Fibroblast of lung (primary cell): ENCODE results near the gene SPCS3. TPM values are rescaled to one million over a fixed set of nuclear protein-coding genes. Genes with fewer than 3 reads are reported as not detected.
A peak's percentile ranks its signal among the peaks of the same experiment; 100 is the strongest.

Experiments used
- DNase-seq, 2 donors: peaks; one replicate each; pipeline versions ENCODE4 v3.0.0 to v3.0.0-alpha.2; 2010; ENCODE audit warnings: low read depth in 2 of 2
- H2AFZ ChIP-seq: 2 replicates; pipeline ENCODE4 v1.5.1; 2012; ENCODE audit warnings: low read length, control low read depth, inconsistent platforms
- H3K27ac ChIP-seq: 2 replicates; pipeline ENCODE4 v1.5.1; 2011; ENCODE audit warnings: low read length, control low read depth; ENCODE audit not compliant: insufficient read depth
- H3K27me3 ChIP-seq: 2 replicates; pipeline ENCODE4 v1.5.1; 2011; ENCODE audit warnings: mild to moderate bottlenecking, low read length; ENCODE audit not compliant: control insufficient read depth, insufficient read depth
- H3K36me3 ChIP-seq: 2 replicates; pipeline ENCODE4 v1.5.1; 2011; ENCODE audit warnings: low read length; ENCODE audit not compliant: control insufficient read depth, insufficient read depth
- H3K4me1 ChIP-seq: 2 replicates; pipeline ENCODE4 v1.5.1; 2011; ENCODE audit warnings: low read length; ENCODE audit not compliant: control insufficient read depth, insufficient read depth; ENCODE audit errors: extremely low read depth
- H3K4me2 ChIP-seq: 2 replicates; pipeline ENCODE4 v1.5.1; 2011; ENCODE audit warnings: low read length, control low read depth; ENCODE audit not compliant: insufficient read depth; ENCODE audit errors: extremely low read depth
- H3K4me3 ChIP-seq, 4 experiments: fragments of 200-600 bp in 1 of 4; sonication (generic) in 1 of 4; replicated peaks in 1 of 4; 2 replicates each; pipeline ENCODE4 v1.5.1; 2011 to 2016; ENCODE audit warnings: low read length in 4 of 4, low read depth in 3 of 4, mild to moderate bottlenecking in 3 of 4, control low read depth in 2 of 4, inconsistent platforms in 1 of 4, mixed read lengths in 1 of 4; ENCODE audit not compliant: insufficient read depth in 1 of 4; ENCODE audit errors: control extremely low read depth in 1 of 4
- H3K79me2 ChIP-seq: 2 replicates; pipeline ENCODE4 v1.5.1; 2012; ENCODE audit warnings: mild to moderate bottlenecking, low read length, inconsistent platforms; ENCODE audit not compliant: control insufficient read depth, insufficient read depth
- H3K9ac ChIP-seq: 2 replicates; pipeline ENCODE4 v1.5.1; 2011; ENCODE audit warnings: mild to moderate bottlenecking, low read length, control low read depth; ENCODE audit not compliant: insufficient read depth
- H3K9me3 ChIP-seq: 2 replicates; pipeline ENCODE4 v1.5.1; 2012; ENCODE audit warnings: low read depth, low read length; ENCODE audit not compliant: control insufficient read depth, insufficient read depth
- H4K20me1 ChIP-seq: 2 replicates; pipeline ENCODE4 v1.5.1; 2011; ENCODE audit warnings: low read length; ENCODE audit not compliant: control insufficient read depth, insufficient read depth; ENCODE audit errors: extremely low read depth
- CTCF ChIP-seq, 2 donors: IDR thresholded peaks in 1 of 2; conservative IDR thresholded peaks in 1 of 2; 1 replicate in 1 of 2; 2 replicates in 1 of 2; pipeline ENCODE4 v1.5.1; 2011 to 2012; ENCODE audit warnings: low read length in 2 of 2, control low read depth in 1 of 2, inconsistent platforms in 1 of 2, low read depth in 1 of 2, mild to moderate bottlenecking in 1 of 2
- EZH2 ChIP-seq: IDR thresholded peaks from 2 replicates; pipeline ENCODE4 v1.5.1; 2012; ENCODE audit warnings: low read length, control low read depth, mild to moderate bottlenecking; ENCODE audit errors: missing control alignments
- polyA plus RNA-seq, 2 donors: library from polyadenylated mRNA; depleted of rRNA in 1 of 2; stranded (reverse) in 1 of 2; unstranded in 1 of 2; fragments of >200 nt; gene quantifications; 2 replicates each; pipeline ENCODE4 v1.2.1, GENCODE V29; 2011 to 2012; ENCODE audit warnings: missing spikeins in 1 of 2
- total RNA-seq: library from RNA; depleted of rRNA; stranded (reverse); fragments of >200 nt; gene quantifications from 2 replicates; pipeline ENCODE4 v1.2.1, GENCODE V29; 2014

The SPCS3 gene
- total and polyA plus RNA-seq, 2 donors (not counting 1 experiment from before 2014, with no cell fraction given), result 72.3 to 84.3 TPM

- H3K79me2 ChIP-seq, result no peaks in the 10 kb centered on the region
- H3K27me3 ChIP-seq, result no peaks in the 10 kb centered on the region
- no peaks in the 10 kb centered on the region for H3K36me3 ChIP-seq
- H3K9ac ChIP-seq, result no peak overlapping the region
- H2AFZ ChIP-seq, result no peak overlapping the region
- H3K4me2 ChIP-seq, result no peak overlapping the region
- H4K20me1 ChIP-seq, result no peaks in the 10 kb centered on the region
- H3K4me3 ChIP-seq, result no peak overlapping the region
- H3K4me1 ChIP-seq, result peaks cover 5% of the 10 kb centered on the region
- TF ChIP-seq CTCF (conservative IDR thresholded peaks at IDR 0.05 in 1 of 2, IDR thresholded peaks at IDR 0.05 in 1 of 2; ENCODE audit: low read depth in 1 of 2, low read length in 2 of 2) (no peak), EZH2 (no peak)
- no peak for DNase-seq
- H3K27ac ChIP-seq, result no peak overlapping the region
- no peaks in the 10 kb centered on the region for H3K9me3 ChIP-seq
These were observed 14.3 kb downstream of the SPCS3 start for GRCh38 chr4:176334066-176334465.

GRCh38 chr4:176335421-176335820, 15.7 kb downstream of the SPCS3 start:
- Histone ChIP-seq H4K20me1 (no peaks in the 10 kb centered on the region), H3K4me2 (no peak overlapping the region), H3K9me3 (no peaks in the 10 kb centered on the region), H3K9ac (no peak overlapping the region), H3K36me3 (no peaks in the 10 kb centered on the region), H3K4me3 (no peak overlapping the region), H2AFZ (no peak overlapping the region), H3K27ac (peak overlapping the region; percentile 42), H3K27me3 (no peaks in the 10 kb centered on the region), H3K79me2 (no peaks in the 10 kb centered on the region), H3K4me1 (peaks cover 11% of the 10 kb centered on the region)
- TF ChIP-seq EZH2 (no peak), CTCF (conservative IDR thresholded peaks at IDR 0.05 in 1 of 2, IDR thresholded peaks at IDR 0.05 in 1 of 2; ENCODE audit: low read depth in 1 of 2, low read length in 2 of 2) (no peak)
- peak; percentile 59 to 64 for DNase-seq

- H3K27ac ChIP-seq, result no peak overlapping the region
- no peaks in the 10 kb centered on the region for H4K20me1 ChIP-seq
- no peak overlapping the region for H2AFZ ChIP-seq
- peaks cover 3% of the 10 kb centered on the region for H3K9me3 ChIP-seq
- H3K27me3 ChIP-seq, result no peaks in the 10 kb centered on the region
- H3K9ac ChIP-seq, result peak overlapping the region; percentile 5
- DNase-seq, result peak in 1 of 2 donors; percentile 35
- H3K36me3 ChIP-seq, result no peaks in the 10 kb centered on the region
- peak overlapping the region in 1 of 4 experiments; percentile 7 for H3K4me3 ChIP-seq
- H3K79me2 ChIP-seq, result no peaks in the 10 kb centered on the region
- H3K4me1 ChIP-seq, result peaks cover 10% of the 10 kb centered on the region
- TF ChIP-seq EZH2 (no peak), CTCF (conservative IDR thresholded peaks at IDR 0.05 in 1 of 2, IDR thresholded peaks at IDR 0.05 in 1 of 2; ENCODE audit: low read depth in 1 of 2, low read length in 2 of 2) (no peak)
- H3K4me2 ChIP-seq, result peak overlapping the region; percentile 78
These were observed 20.4 kb downstream of the SPCS3 start for GRCh38 chr4:176339936-176340761.
